PC-3 (cell line): ENCODE results near the gene SERPINI1. TPM values are rescaled to one million over a fixed set of nuclear protein-coding genes. Genes with fewer than 3 reads are reported as not detected.
A peak's percentile ranks its signal among the peaks of the same experiment; 100 is the strongest.

Experiments
- ATAC-seq: fragments of 200-7000 bp; cut with Tn5 transposase; 2 replicates; pipeline ENCODE4 v1.9.1; 2020; ENCODE audit warnings: mild to moderate bottlenecking, moderate library complexity
- BruUV-seq: library from RNA; stranded (reverse); fragments of 400-500 nt; replicated peaks from 2 replicates; lab custom pipeline; 2021; lab: Mats Ljungman, UMichigan
- CTCF ChIA-PET: fragments of 300-600 bp; sonication (Branson Sonifier 250); formaldehyde crosslinking; loops from one replicate; lab custom pipeline; 2022; ENCODE audit warnings: antibody characterized with exemption; lab: Charles Lee
- POLR2A ChIA-PET: fragments of 300-600 bp; sonication (Branson Sonifier 250); formaldehyde crosslinking; loops from one replicate; lab custom pipeline; 2022; ENCODE audit warnings: antibody characterized with exemption; ENCODE audit not compliant: unreplicated experiment; lab: Charles Lee
- DNase-seq: peaks from one replicate; pipeline ENCODE4 v3.0.0-alpha.2; 2015
- H2AFZ ChIP-seq: fragments of 300-600 bp; sonication (generic); 2 replicates; pipeline ENCODE4 v1.6.0; 2016; ENCODE audit warnings: antibody characterized with exemption, low read length
- H3F3A ChIP-seq: fragments of 300-600 bp; sonication (generic); one replicate; pipeline ENCODE4 v1.6.0; 2017; ENCODE audit warnings: antibody characterized with exemption, low read length, control low read depth, mild to moderate bottlenecking; ENCODE audit not compliant: unreplicated experiment
- H3K27ac ChIP-seq: fragments of 300-600 bp; sonication (generic); 2 replicates; pipeline ENCODE4 v1.5.1; 2016; ENCODE audit warnings: mild to moderate bottlenecking, low read length
- H3K27me3 ChIP-seq: fragments of 300-600 bp; sonication (generic); 2 replicates; pipeline ENCODE4 v1.6.1; 2016; ENCODE audit warnings: low read length, mixed read lengths
- H3K36me3 ChIP-seq: fragments of 300-600 bp; sonication (generic); 2 replicates; pipeline ENCODE4 v1.6.1; 2016; ENCODE audit warnings: low read depth, mixed run types, low read length, mixed read lengths
- H3K4me1 ChIP-seq: fragments of 300-600 bp; sonication (generic); 2 replicates; pipeline ENCODE4 v1.5.1; 2016; ENCODE audit warnings: low read length; ENCODE audit not compliant: insufficient read depth
- H3K4me2 ChIP-seq: fragments of 300-600 bp; sonication (generic); 2 replicates; pipeline ENCODE4 v1.6.0; 2016; ENCODE audit warnings: low read length
- H3K4me3 ChIP-seq: fragments of 300-600 bp; sonication (generic); 2 replicates; pipeline ENCODE4 v1.5.1; 2016; ENCODE audit warnings: mild to moderate bottlenecking, low read length, mixed read lengths
- H3K79me2 ChIP-seq: fragments of 300-600 bp; sonication (generic); 2 replicates; pipeline ENCODE4 v1.6.1; 2017; ENCODE audit warnings: low read length, mixed read lengths
- H3K9ac ChIP-seq: fragments of 300-600 bp; sonication (generic); 2 replicates; pipeline ENCODE4 v1.6.0; 2016; ENCODE audit warnings: mild to moderate bottlenecking, low read length
- H3K9me2 ChIP-seq: fragments of 300-600 bp; sonication (generic); replicated peaks from 2 replicates; pipeline ENCODE4 v1.6.1; 2016; ENCODE audit warnings: mixed run types, low read length, mixed read lengths
- H3K9me3 ChIP-seq: fragments of 300-600 bp; sonication (generic); 2 replicates; pipeline ENCODE4 v1.6.1; 2016; ENCODE audit warnings: low read length, mixed read lengths
- H4K20me1 ChIP-seq: fragments of 300-600 bp; sonication (generic); 2 replicates; pipeline ENCODE4 v1.6.1; 2016; ENCODE audit warnings: low read length, mixed read lengths
- CTCF ChIP-seq: fragments of 300-600 bp; sonication (generic); conservative IDR thresholded peaks from 2 replicates; pipeline ENCODE4 v1.5.1; 2017; ENCODE audit warnings: antibody characterized with exemption, low read depth, mild to moderate bottlenecking, low read length
- EZH2 ChIP-seq: fragments of 300-600 bp; sonication (generic); IDR thresholded peaks from one replicate; pipeline ENCODE4 v1.6.1; 2017; ENCODE audit warnings: antibody characterized with exemption, mild to moderate bottlenecking, low read length; ENCODE audit not compliant: unreplicated experiment
- EZH2phosphoT487 ChIP-seq: fragments of 300-600 bp; sonication (generic); IDR thresholded peaks from 2 replicates; pipeline ENCODE4 v1.6.1; 2018; ENCODE audit warnings: mild to moderate bottlenecking, antibody characterized with exemption, low read length, borderline replicate concordance
- intact Hi-C: fragments of 100-400 bp; cut with micrococcal nuclease; formaldehyde crosslinking; loops from 2 replicates; pipeline ENCODE4 v1.9.0; 2023
- total RNA-seq: library from RNA; depleted of rRNA; stranded (reverse); fragments of >200 nt; gene quantifications from 2 replicates; pipeline ENCODE4 v1.2.3, GENCODE V29; 2014

The SERPINI1 gene
- total RNA-seq, 1 experiment from 2014 or later: 1.3 TPM

GRCh38 chr3:167740961-167741587 lies 5.6 kb downstream of the SERPINI1 start:
- no peak overlapping the region for H3K4me3 ChIP-seq
- no peak overlapping the region for H3K9ac ChIP-seq
- no TSS peak for BruUV-seq
- no peaks in the 10 kb centered on the region for H3K27me3 ChIP-seq
- H3F3A ChIP-seq: no peaks in the 10 kb centered on the region
- no peaks in the 10 kb centered on the region for H3K9me2 ChIP-seq
- DNase-seq (peak; percentile 59), ATAC-seq (peak; percentile 96)
- no peak overlapping the region for H2AFZ ChIP-seq
- H3K4me2 ChIP-seq: no peak overlapping the region
- H3K79me2 ChIP-seq: no peaks in the 10 kb centered on the region
- intact Hi-C loops: loop anchor here (1.0 kb wide), 1 partner anchor 334 kb away; no protein-coding TSS in a partner anchor
- no peaks in the 10 kb centered on the region for H3K36me3 ChIP-seq
- peaks cover 10% of the 10 kb centered on the region; the same call in 1 of the 2 replicates for H3K4me1 ChIP-seq
- no peaks in the 10 kb centered on the region for H3K9me3 ChIP-seq
- no peaks in the 10 kb centered on the region for H4K20me1 ChIP-seq
- no peak for TF ChIP-seq EZH2phosphoT487
- no peak for TF ChIP-seq EZH2
- TF ChIP-seq CTCF: peak; percentile 67
- ChIA-PET POLR2A (no interaction called here), CTCF (interaction anchor here (0.6 to 1.2 kb wide), 7 partner anchors 56 to 361 kb away, joined by 3 to 8 read pairs (median 4); partner anchors contain the start of gene ZBBX)
- H3K27ac ChIP-seq: no peak overlapping the region

GRCh38 chr3:167742338-167742737 lies 6.8 kb downstream of the SERPINI1 start:
- Histone ChIP-seq H3K4me1 (0 out of 2 replicates have a peak, but pooled peaks cover under 1% of the 10 kb centered on the region), H3K27me3 (no peaks in the 10 kb centered on the region), H3K36me3 (no peaks in the 10 kb centered on the region), H3K9me3 (no peaks in the 10 kb centered on the region), H2AFZ (no peak overlapping the region), H3K27ac (no peak overlapping the region), H3K4me3 (no peak overlapping the region), H3K9me2 (no peaks in the 10 kb centered on the region), H3F3A (no peaks in the 10 kb centered on the region), H4K20me1 (no peaks in the 10 kb centered on the region), H3K9ac (no peak overlapping the region), H3K79me2 (no peaks in the 10 kb centered on the region), H3K4me2 (no peak overlapping the region)
- intact Hi-C loops: loop anchor here (1.0 kb wide), 1 partner anchor 140 kb away; no protein-coding TSS in a partner anchor
- TF ChIP-seq EZH2 (no peak), EZH2phosphoT487 (no peak), CTCF (no peak)
- ATAC-seq: no peak
- BruUV-seq: no TSS peak
- ChIA-PET CTCF (no interaction called here), POLR2A (no interaction called here)
- DNase-seq: no peak

GRCh38 chr3:167743799-167744198 lies 8.3 kb downstream of the SERPINI1 start:
- no peak for TF ChIP-seq EZH2
- no peak for TF ChIP-seq CTCF
- no peak for TF ChIP-seq EZH2phosphoT487
- H3K27ac ChIP-seq: no peak overlapping the region
- no peaks in the 10 kb centered on the region for H3K9me3 ChIP-seq
- H2AFZ ChIP-seq: no peak overlapping the region
- H3K4me1 ChIP-seq: no peaks in the 10 kb centered on the region
- no peaks in the 10 kb centered on the region for H3K36me3 ChIP-seq
- BruUV-seq: no TSS peak
- no peak for DNase-seq
- no peak overlapping the region for H3K9ac ChIP-seq
- POLR2A ChIA-PET: no interaction called here
- H3K4me3 ChIP-seq: no peak overlapping the region
- H3K4me2 ChIP-seq: no peak overlapping the region
- ATAC-seq: no peak
- no peaks in the 10 kb centered on the region for H3K9me2 ChIP-seq
- H3K79me2 ChIP-seq: no peaks in the 10 kb centered on the region
- H4K20me1 ChIP-seq: no peaks in the 10 kb centered on the region
- intact Hi-C loops: no loop called here
- H3F3A ChIP-seq: no peaks in the 10 kb centered on the region
- H3K27me3 ChIP-seq: no peaks in the 10 kb centered on the region
- CTCF ChIA-PET: no interaction called here
